T-helper 2 cell treated with Interferon-gamma antibody and Interleukin-4, amounts not matched to agents 5 μg/mL and 100 μg/mL, for 36 hours (primary cell): Measurements from ENCODE around the gene ZNF736.
"Not testable (repeated sequence)": the region's sequence is repeated elsewhere in the genome, so short reads cannot be mapped to it uniquely, and the experiment has no call there.

Experiments
- DNase-seq: peaks from one replicate; pipeline ENCODE4 v3.0.0; 2021; ENCODE audit warnings: low spot score
- H3K27ac Mint-ChIP-seq: one replicate; pipeline ENCODE4 v1.8.0; 2021; ENCODE audit warnings: mild to moderate bottlenecking, mixed read lengths
- H3K27me3 Mint-ChIP-seq: one replicate; pipeline ENCODE4 v1.8.0; 2021; ENCODE audit warnings: low read depth, mixed read lengths
- H3K36me3 Mint-ChIP-seq: one replicate; pipeline ENCODE4 v1.8.0; 2021; ENCODE audit warnings: low read depth, mixed read lengths
- H3K4me1 Mint-ChIP-seq: one replicate; pipeline ENCODE4 v1.8.0; 2021; ENCODE audit warnings: low read depth, mixed read lengths
- H3K4me3 Mint-ChIP-seq: one replicate; pipeline ENCODE4 v1.8.0; 2022; ENCODE audit warnings: mild to moderate bottlenecking, moderate library complexity, mixed read lengths
- H3K9me3 Mint-ChIP-seq: one replicate; pipeline ENCODE4 v1.8.0; 2021; ENCODE audit warnings: mixed read lengths

Gene ZNF736

GRCh38 chr7:64313740-64314491 lies at the start of gene ZNF736:
TSS of gene ZNF736 (plus strand) at chr7:64313961. CDS start at chr7:64314151, 190 bp downstream.
- Mint-ChIP-seq H3K9me3 (peaks cover 28% of the 10 kb centered on the region), H3K27ac (peak within 1 kb of the TSS; percentile 98), H3K36me3 (peaks cover 33% of the 10 kb centered on the region), H3K4me3 (peak within 1 kb of the TSS; percentile 99), H3K27me3 (no peaks in the 10 kb centered on the region), H3K4me1 (peaks cover 18% of the 10 kb centered on the region)
- peak; percentile 85 for DNase-seq

DNA sequence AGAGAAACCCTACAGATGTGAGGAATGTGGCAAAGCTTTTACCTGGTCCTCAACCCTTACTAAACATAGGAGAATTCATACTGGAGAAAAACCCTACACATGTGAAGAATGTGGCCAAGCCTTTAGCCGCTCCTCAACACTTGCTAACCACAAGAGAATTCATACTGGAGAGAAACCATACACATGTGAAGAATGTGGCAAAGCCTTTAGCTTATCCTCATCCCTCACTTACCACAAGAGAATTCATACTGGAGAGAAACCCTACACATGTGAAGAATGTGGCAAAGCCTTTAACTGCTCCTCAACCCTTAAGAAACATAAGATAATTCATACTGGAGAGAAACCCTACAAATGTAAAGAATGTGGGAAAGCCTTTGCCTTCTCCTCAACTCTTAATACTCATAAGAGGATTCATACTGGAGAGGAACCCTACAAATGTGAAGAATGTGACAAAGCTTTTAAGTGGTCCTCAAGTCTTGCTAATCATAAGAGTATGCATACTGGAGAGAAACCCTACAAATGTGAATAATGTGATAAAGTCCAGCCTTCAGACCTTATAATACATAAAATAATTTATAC lies 47.3 kb upstream of the ZNF736 start:
- H3K4me3 Mint-ChIP-seq, result no peak overlapping the region
- no peaks in the 10 kb centered on the region for H3K27me3 Mint-ChIP-seq
- no peaks in the 10 kb centered on the region for H3K4me1 Mint-ChIP-seq
- peaks cover 36% of the 10 kb centered on the region for H3K9me3 Mint-ChIP-seq
- peaks cover 3% of the 10 kb centered on the region for H3K36me3 Mint-ChIP-seq
- H3K27ac Mint-ChIP-seq, result no peak overlapping the region
- no peak for DNase-seq

DNA sequence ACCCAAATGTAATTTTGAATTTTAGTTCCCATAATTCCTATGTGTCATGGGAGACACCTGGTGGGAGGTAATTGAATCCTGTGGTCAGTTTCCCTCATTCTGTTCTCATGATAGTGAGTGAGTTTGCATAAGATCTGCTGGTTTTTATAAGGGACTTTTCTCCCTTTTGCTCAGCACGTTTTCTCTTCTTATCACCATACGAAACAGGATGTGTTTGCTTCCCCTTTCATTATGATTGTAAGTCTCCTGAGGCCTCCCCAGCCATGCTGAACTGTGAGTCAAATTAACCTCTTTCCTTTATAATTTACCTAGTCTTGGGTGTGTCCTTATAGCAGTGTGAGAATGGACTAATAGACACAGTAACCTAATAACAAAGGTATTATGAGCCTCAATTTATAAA lies 36.1 kb upstream of the ZNF736 start:
- Mint-ChIP-seq H3K4me1 (no peaks in the 10 kb centered on the region), H3K4me3 (no peak overlapping the region), H3K36me3 (no peaks in the 10 kb centered on the region), H3K27ac (no peak overlapping the region), H3K27me3 (no peaks in the 10 kb centered on the region), H3K9me3 (peaks cover 42% of the 10 kb centered on the region)
- DNase-seq, result no peak

DNA sequence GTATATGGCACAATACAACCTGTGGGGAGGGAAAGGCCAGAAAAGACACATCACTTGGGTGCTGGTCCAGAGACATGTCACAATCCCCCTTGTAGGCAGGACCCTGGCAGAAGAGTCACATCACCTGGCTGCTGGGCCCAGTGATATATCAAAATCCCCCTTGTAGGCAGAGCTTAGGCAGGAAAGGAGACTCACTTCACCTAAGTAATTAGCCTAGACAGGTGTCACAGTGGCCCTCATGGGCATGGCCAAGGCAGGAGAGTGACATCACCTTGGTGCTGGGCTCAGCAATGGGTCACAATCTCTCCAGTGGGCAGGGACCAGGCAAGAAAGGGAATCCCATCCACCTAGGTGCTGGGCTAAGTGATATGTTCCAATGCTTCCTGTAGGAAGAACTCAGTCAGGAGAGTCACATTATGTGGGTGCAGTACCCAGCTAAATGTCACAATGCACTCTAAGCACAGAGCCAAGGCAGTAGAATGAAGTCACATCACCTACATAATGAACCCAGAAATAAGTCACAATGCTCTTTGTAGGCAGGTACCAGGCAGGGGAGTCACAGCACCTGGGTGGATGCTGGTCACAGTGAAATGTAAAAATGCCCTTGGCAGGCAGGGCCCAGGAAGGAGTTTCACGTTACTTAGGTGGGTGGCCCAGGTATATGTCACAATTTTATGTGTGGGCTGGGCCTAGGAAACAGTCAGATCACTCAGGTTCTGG lies 18.9 kb upstream of the ZNF736 start:
- DNase-seq, result no peak
- no peaks in the 10 kb centered on the region for H3K36me3 Mint-ChIP-seq
- H3K4me3 Mint-ChIP-seq, result no peak overlapping the region
- H3K9me3 Mint-ChIP-seq, result peaks cover 45% of the 10 kb centered on the region
- H3K4me1 Mint-ChIP-seq, result no peaks in the 10 kb centered on the region
- no peaks in the 10 kb centered on the region for H3K27me3 Mint-ChIP-seq
- H3K27ac Mint-ChIP-seq, result no peak overlapping the region

GRCh38 chr7:64297418-64297817 lies 16.3 kb upstream of the ZNF736 start:
- H3K36me3 Mint-ChIP-seq, H3K27ac Mint-ChIP-seq: not testable (repeated sequence)
- H3K9me3 Mint-ChIP-seq, result peaks cover 51% of the 10 kb centered on the region

DNA sequence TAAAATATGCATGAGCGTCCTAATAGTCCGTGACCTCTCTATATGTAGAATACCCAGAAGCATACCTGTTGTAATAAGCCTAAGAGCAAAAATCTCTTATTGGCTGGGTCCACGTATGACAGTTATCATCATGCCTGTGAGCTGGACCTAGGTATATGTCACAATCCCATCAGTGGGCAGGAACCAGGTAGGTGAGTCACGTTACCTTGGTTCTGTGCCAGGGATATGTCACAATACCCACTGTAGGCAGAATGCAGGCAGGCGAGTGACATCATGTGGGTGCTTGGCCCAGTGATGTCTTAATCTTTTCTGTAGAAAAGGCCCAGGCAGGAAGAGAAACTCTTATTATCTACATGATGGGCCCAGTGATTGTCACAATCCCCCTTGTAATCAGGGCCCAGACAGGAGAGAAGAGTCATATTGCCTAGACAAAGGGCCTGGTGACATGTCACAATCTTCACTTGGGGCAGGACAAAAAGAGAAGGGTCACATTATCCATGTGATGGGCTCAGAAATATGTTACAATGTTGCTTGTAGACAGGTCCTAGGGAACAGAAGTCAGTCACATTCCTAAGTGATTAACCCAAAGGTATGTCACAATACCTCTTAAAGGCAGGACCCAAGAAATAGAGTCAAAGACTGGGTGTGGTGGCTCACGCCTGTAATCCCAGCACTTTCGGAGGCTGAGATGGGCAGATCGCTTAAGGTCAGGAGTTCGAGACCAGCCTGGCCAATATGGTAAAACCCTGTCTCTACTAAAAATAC lies 12.9 kb upstream of the ZNF736 start:
- no peaks in the 10 kb centered on the region for H3K27me3 Mint-ChIP-seq
- H3K27ac Mint-ChIP-seq, result no peak overlapping the region
- peaks cover 56% of the 10 kb centered on the region for H3K9me3 Mint-ChIP-seq
- no peak for DNase-seq
- peaks cover under 1% of the 10 kb centered on the region for H3K4me1 Mint-ChIP-seq
- H3K36me3 Mint-ChIP-seq, result no peaks in the 10 kb centered on the region
- no peak overlapping the region for H3K4me3 Mint-ChIP-seq

More at GRCh38 chr7:64297418-64297817, 16.3 kb upstream of the ZNF736 start:
- not testable (repeated sequence) for H3K4me1 Mint-ChIP-seq, H3K4me3 Mint-ChIP-seq, DNase-seq, H3K27me3 Mint-ChIP-seq

- Mint-ChIP-seq H3K9me3 (peaks cover 7% of the 10 kb centered on the region), H3K4me1 (peaks cover 13% of the 10 kb centered on the region), H3K4me3 (peak overlapping the region; percentile 86), H3K27ac (peak overlapping the region; percentile 98), H3K36me3 (peaks cover 2% of the 10 kb centered on the region), H3K27me3 (no peaks in the 10 kb centered on the region)
- peak; percentile 92 for DNase-seq
Measured at GRCh38 chr7:64307254-64308015, 6.3 kb upstream of the ZNF736 start.

GRCh38 chr7:64308016-64308270 lies 5.8 kb upstream of the ZNF736 start:
- no peaks in the 10 kb centered on the region for H3K27me3 Mint-ChIP-seq

GRCh38 chr7:64310426-64310825 lies 3.3 kb upstream of the ZNF736 start:
- Mint-ChIP-seq H3K36me3 (peaks cover 11% of the 10 kb centered on the region), H3K4me1 (peaks cover 30% of the 10 kb centered on the region), H3K4me3 (no peak overlapping the region), H3K27ac (no peak overlapping the region), H3K27me3 (no peaks in the 10 kb centered on the region), H3K9me3 (peaks cover 5% of the 10 kb centered on the region)
- DNase-seq, result no peak

More at GRCh38 chr7:64308016-64308270, 5.8 kb upstream of the ZNF736 start:
- Mint-ChIP-seq H3K4me3 (peak overlapping the region; percentile 86), H3K9me3 (peaks cover 7% of the 10 kb centered on the region), H3K36me3 (peaks cover 2% of the 10 kb centered on the region), H3K4me1 (peaks cover 16% of the 10 kb centered on the region), H3K27ac (peak overlapping the region; percentile 98)
- DNase-seq, result no peak

- no peak overlapping the region for H3K4me3 Mint-ChIP-seq
- peak overlapping the region; percentile 98 for H3K27ac Mint-ChIP-seq
- peaks cover 20% of the 10 kb centered on the region for H3K4me1 Mint-ChIP-seq
- no peak for DNase-seq
- peaks cover 23% of the 10 kb centered on the region for H3K9me3 Mint-ChIP-seq
- H3K27me3 Mint-ChIP-seq, result no peaks in the 10 kb centered on the region
- H3K36me3 Mint-ChIP-seq, result peaks cover 30% of the 10 kb centered on the region
Measured at GRCh38 chr7:64312826-64313225, 935 bp upstream of the ZNF736 start.

DNA sequence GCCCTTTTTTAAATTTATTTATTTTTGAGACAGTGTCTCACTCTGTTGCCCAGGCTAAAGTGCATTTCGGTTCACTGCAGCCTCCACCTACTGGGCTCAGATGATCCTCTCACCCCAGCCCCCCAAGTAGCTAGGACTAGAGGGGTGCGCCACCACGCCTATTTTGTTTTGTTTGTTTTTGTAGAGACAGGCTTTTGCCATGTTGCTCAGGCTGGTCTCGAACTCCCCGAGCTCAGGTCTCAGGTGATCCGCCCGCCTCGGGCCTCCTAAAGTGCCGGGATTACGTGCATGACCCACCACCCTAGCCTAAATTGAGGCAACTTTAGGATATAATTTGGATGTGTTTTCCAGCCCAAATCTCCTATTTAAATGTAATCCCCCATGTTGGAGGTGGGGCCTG lies 805 bp downstream of the ZNF736 start:
- Mint-ChIP-seq H3K4me3 (peak overlapping the region; percentile 99), H3K9me3 (peaks cover 29% of the 10 kb centered on the region), H3K27ac (peak overlapping the region; percentile 98), H3K36me3 (peaks cover 35% of the 10 kb centered on the region), H3K4me1 (peaks cover 18% of the 10 kb centered on the region), H3K27me3 (no peaks in the 10 kb centered on the region)
- DNase-seq, result no peak

- Mint-ChIP-seq H3K4me3 (peak overlapping the region; percentile 99), H3K4me1 (peaks cover 18% of the 10 kb centered on the region), H3K36me3 (peaks cover 41% of the 10 kb centered on the region), H3K9me3 (peaks cover 37% of the 10 kb centered on the region)
- H3K27me3 Mint-ChIP-seq, DNase-seq, H3K27ac Mint-ChIP-seq: not testable (repeated sequence)
Measured at GRCh38 chr7:64316031-64316742, 2.4 kb downstream of the ZNF736 start.
